HG03521 (cell line): ENCODE measurements around the gene SSR3.

Experiments
- ATAC-seq: cut with Tn5 transposase; IDR thresholded peaks from one replicate; pipeline ENCODE4 v1.9.1; 2021; ENCODE audit warnings: mild to moderate bottlenecking, moderate library complexity; ENCODE audit not compliant: unreplicated experiment

Gene SSR3

DNA sequence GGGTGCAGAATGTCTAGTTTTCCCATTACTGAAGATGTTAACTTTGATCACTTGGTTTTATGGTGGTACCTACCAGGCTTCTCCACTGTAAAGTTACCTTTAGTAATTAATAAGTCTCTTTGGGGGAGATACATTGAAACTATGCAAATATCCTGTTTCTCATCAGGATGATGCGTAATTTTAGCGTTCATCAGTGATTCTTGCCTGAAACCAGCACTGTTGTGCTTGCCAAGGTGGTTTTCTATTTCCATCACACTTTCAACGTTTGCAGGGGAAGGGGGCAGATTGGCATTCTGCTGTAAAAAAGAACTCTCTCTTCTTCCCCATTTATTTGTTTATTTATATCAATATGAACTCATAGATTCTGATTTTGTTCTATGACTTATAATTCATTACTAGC lies 61.0 kb downstream of the SSR3 start:
- no peak for ATAC-seq

DNA sequence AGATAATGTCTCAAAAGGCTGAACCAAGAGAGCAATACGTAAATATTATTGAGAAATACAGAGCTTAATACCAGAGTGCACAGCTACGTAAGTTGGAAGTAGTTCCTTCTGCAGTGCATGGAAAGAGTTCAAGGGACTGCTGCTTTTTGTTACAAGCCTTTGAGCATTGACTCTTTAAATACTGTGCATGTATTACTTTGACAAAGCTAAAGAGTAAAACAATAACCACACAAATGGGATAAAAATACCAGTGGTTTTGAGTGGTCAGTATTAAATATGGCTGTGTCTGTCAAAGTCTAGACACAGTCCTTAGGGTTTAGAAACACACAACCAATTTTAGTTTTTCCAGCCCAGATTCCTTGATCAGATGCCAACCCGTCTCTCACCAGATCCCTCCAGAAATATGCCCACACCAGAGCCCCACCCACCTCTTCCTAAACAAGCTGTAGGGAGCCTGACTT lies 62.1 kb downstream of the SSR3 start:
- ATAC-seq = no peak

DNA sequence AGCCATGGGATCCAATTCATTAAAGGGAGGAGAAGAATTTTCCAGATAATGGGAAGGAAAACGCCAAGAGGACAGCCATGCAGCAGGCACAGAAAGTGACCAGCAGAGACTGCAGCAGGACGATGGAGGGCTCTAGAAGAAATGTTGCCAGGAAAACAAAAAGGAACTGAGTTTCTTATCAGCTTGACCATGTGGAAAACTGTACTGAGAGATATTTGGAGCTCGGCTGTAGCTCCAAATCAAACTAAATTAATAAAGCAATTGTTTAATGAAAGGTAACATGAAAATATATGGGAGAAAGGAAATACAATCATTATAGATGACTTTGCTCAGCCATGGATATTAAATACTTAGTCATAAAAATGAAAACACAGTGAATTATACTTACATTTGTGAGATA lies 63.7 kb downstream of the SSR3 start:
- no peak for ATAC-seq
